Suprapubic skin (tissue), 4 donors: ENCODE measurements around the gene CCNJL. TPM values are rescaled to one million over a fixed set of nuclear protein-coding genes. Genes with fewer than 3 reads are reported as not detected.
"Not testable (repeated sequence)": the region's sequence is repeated elsewhere in the genome, so short reads cannot be mapped to it uniquely, and the experiment has no call there.

Source experiments
- DNase-seq, 2 donors: peaks; one replicate each; pipeline ENCODE4 v3.0.0-alpha.2; 2019; ENCODE audit warnings: low spot score in 2 of 2
- H3K27ac ChIP-seq: fragments of 200-600 bp; sonication (generic); one replicate; pipeline ENCODE4 v1.5.1; 2019
- H3K27me3 ChIP-seq: fragments of 200-600 bp; sonication (generic); one replicate; pipeline ENCODE4 v1.5.1; 2019
- H3K36me3 ChIP-seq: fragments of 200-600 bp; sonication (generic); one replicate; pipeline ENCODE4 v1.5.1; 2019
- H3K4me1 ChIP-seq: fragments of 200-600 bp; sonication (generic); one replicate; pipeline ENCODE4 v1.5.1; 2019
- H3K4me3 ChIP-seq: fragments of 200-600 bp; sonication (generic); one replicate; pipeline ENCODE4 v1.5.1; 2019; ENCODE audit warnings: mild to moderate bottlenecking
- H3K9me3 ChIP-seq: fragments of 200-600 bp; sonication (generic); one replicate; pipeline ENCODE4 v1.5.1; 2019
- CTCF ChIP-seq, 2 donors: fragments of 200-600 bp in 1 of 2; fragments of 450-650 bp in 1 of 2; sonication (generic) in 1 of 2; IDR thresholded peaks; one replicate each; pipeline ENCODE4 v1.5.1; 2016 to 2019; ENCODE audit warnings: antibody characterized with exemption in 2 of 2, mild to moderate bottlenecking in 1 of 2, moderate library complexity in 1 of 2
- EP300 ChIP-seq: sonication (generic); formaldehyde crosslinking; IDR thresholded peaks from one replicate; pipeline ENCODE4 v1.6.1; 2017; ENCODE audit warnings: antibody characterized with exemption
- POLR2A ChIP-seq, 2 donors: fragments of 450-650 bp; IDR thresholded peaks; one replicate each; pipeline ENCODE4 v1.6.1; 2017; ENCODE audit warnings: antibody characterized with exemption in 2 of 2, mild to moderate bottlenecking in 2 of 2, moderate library complexity in 2 of 2
- POLR2AphosphoS5 ChIP-seq, 3 donors: sonication (generic); formaldehyde crosslinking; IDR thresholded peaks; one replicate each; pipeline ENCODE4 v1.6.1; 2017; ENCODE audit warnings: antibody characterized with exemption in 3 of 3
- WGBS: methylation state at CpG from one replicate; pipeline ENCODE4 v1.1.5; 2018; 5-methylcytosine and 5-hydroxymethylcytosine counted together
- total RNA-seq, 4 donors: library from RNA; depleted of rRNA; stranded (reverse); fragments of >200 nt; gene quantifications; one replicate each; pipeline ENCODE4 v1.1.0, GENCODE V29; 2016

CCNJL gene
- total RNA-seq, 4 donors from 2014 or later: 0.34 to 1.2 (median 1.2) TPM; not detected in 1

- Histone ChIP-seq H3K27ac (no peak overlapping the region), H3K36me3 (no peaks in the 10 kb centered on the region), H3K4me1 (peaks cover 10% of the 10 kb centered on the region), H3K4me3 (no peak overlapping the region), H3K27me3 (no peaks in the 10 kb centered on the region), H3K9me3 (no peaks in the 10 kb centered on the region)
- DNase-seq: no peak
- TF ChIP-seq POLR2A (IDR thresholded peaks at IDR 0.05) (no peak), POLR2AphosphoS5 (IDR thresholded peaks at IDR 0.05) (no peak), CTCF (IDR thresholded peaks at IDR 0.05) (no peak), EP300 (no peak)
- WGBS: 69% methylated on average over 4 of the region's 4 CpGs
Observed at GRCh38 chr5:160342413-160342941, 30.1 kb upstream of the CCNJL start.

- DNase-seq: no peak
- TF ChIP-seq POLR2AphosphoS5 (IDR thresholded peaks at IDR 0.05) (no peak), CTCF (IDR thresholded peaks at IDR 0.05) (no peak), POLR2A (IDR thresholded peaks at IDR 0.05) (no peak), EP300 (no peak)
- Histone ChIP-seq H3K9me3 (no peaks in the 10 kb centered on the region), H3K27ac (no peak overlapping the region), H3K27me3 (no peaks in the 10 kb centered on the region), H3K4me3 (no peak overlapping the region), H3K4me1 (peaks cover 10% of the 10 kb centered on the region), H3K36me3 (no peaks in the 10 kb centered on the region)
- 76% methylated on average over 6 of the region's 6 CpGs for WGBS
Observed at GRCh38 chr5:160341309-160341870, 29.0 kb upstream of the CCNJL start.

GRCh38 chr5:160340513-160340912, 28.1 kb upstream of the CCNJL start:
- not testable (repeated sequence) for DNase-seq, H3K36me3 ChIP-seq, H3K27me3 ChIP-seq, H3K9me3 ChIP-seq, H3K27ac ChIP-seq, H3K4me3 ChIP-seq
- peaks cover 10% of the 10 kb centered on the region for H3K4me1 ChIP-seq

- no peak for DNase-seq
- no peaks in the 10 kb centered on the region for H3K36me3 ChIP-seq
- no peak for TF ChIP-seq POLR2AphosphoS5 (IDR thresholded peaks at IDR 0.05)
- TF ChIP-seq CTCF (IDR thresholded peaks at IDR 0.05): no peak
- TF ChIP-seq POLR2A (IDR thresholded peaks at IDR 0.05): no peak
- no peak for TF ChIP-seq EP300
- H3K4me1 ChIP-seq: peaks cover 6% of the 10 kb centered on the region
- no peaks in the 10 kb centered on the region for H3K9me3 ChIP-seq
- no peaks in the 10 kb centered on the region for H3K27me3 ChIP-seq
- no peak overlapping the region for H3K27ac ChIP-seq
- H3K4me3 ChIP-seq: no peak overlapping the region
- 35% methylated on average over 10 of the region's 10 CpGs for WGBS
Observed at GRCh38 chr5:160339406-160340130, 27.2 kb upstream of the CCNJL start.

GRCh38 chr5:160334716-160335115, 22.4 kb upstream of the CCNJL start:
- not testable (repeated sequence) for H3K36me3 ChIP-seq, DNase-seq, H3K4me3 ChIP-seq, H3K9me3 ChIP-seq, H3K4me1 ChIP-seq, H3K27me3 ChIP-seq, H3K27ac ChIP-seq
- WGBS: 86% methylated on average over 3 of the region's 3 CpGs

- TF ChIP-seq POLR2A (IDR thresholded peaks at IDR 0.05): no peak
- TF ChIP-seq POLR2AphosphoS5 (IDR thresholded peaks at IDR 0.05): no peak
- no peak for TF ChIP-seq CTCF (IDR thresholded peaks at IDR 0.05)
- no peak for TF ChIP-seq EP300
- Histone ChIP-seq H3K27ac (no peak overlapping the region), H3K9me3 (no peaks in the 10 kb centered on the region), H3K36me3 (no peaks in the 10 kb centered on the region), H3K4me1 (no peaks in the 10 kb centered on the region), H3K27me3 (no peaks in the 10 kb centered on the region), H3K4me3 (no peak overlapping the region)
- DNase-seq: no peak
- 83% methylated on average over 3 of the region's 3 CpGs for WGBS
Observed at GRCh38 chr5:160333721-160334120, 21.4 kb upstream of the CCNJL start.
